ENCODE results near the gene MUSK.

GRCh38 chr9:110835859-110836271 lies 167.3 kb downstream of the MUSK start:
- no peak for TF ChIP-seq CTCF (IDR thresholded peaks at IDR 0.05; ENCODE audit: insufficient read depth, low read length, poor library complexity, severe bottlenecking)
- no peak for TF ChIP-seq EZH2phosphoT487 (conservative IDR thresholded peaks at IDR 0.05; ENCODE audit: low read length)

Measured in SU-DHL-6 (cell line).